HG02678 (cell line): Measurements from ENCODE around the gene RFXAP.

ENCODE experiments used
- ATAC-seq: cut with Tn5 transposase; IDR thresholded peaks from one replicate; pipeline ENCODE4 v1.9.1; 2021; ENCODE audit warnings: mild to moderate bottlenecking, moderate library complexity; ENCODE audit not compliant: unreplicated experiment

The RFXAP gene

DNA sequence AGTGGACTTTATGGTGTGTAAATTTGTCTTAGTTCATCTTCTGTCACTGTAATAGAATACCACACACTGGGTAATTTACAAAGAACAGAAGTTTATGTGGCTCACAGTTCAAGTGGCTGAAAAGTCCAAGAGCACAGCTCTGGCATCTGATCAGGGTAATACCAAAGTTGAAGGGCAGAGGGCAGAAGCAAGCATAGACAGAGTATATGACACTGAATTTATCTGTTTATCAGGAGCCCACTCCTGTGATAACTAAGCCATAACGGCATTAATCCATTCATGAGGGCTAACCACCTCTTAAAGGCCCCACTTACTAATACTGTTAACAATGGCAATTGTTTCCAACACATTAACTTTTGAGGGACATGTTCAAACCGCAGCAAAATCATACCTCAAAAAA lies 4.0 kb upstream of the RFXAP start:
- no peak for ATAC-seq

DNA sequence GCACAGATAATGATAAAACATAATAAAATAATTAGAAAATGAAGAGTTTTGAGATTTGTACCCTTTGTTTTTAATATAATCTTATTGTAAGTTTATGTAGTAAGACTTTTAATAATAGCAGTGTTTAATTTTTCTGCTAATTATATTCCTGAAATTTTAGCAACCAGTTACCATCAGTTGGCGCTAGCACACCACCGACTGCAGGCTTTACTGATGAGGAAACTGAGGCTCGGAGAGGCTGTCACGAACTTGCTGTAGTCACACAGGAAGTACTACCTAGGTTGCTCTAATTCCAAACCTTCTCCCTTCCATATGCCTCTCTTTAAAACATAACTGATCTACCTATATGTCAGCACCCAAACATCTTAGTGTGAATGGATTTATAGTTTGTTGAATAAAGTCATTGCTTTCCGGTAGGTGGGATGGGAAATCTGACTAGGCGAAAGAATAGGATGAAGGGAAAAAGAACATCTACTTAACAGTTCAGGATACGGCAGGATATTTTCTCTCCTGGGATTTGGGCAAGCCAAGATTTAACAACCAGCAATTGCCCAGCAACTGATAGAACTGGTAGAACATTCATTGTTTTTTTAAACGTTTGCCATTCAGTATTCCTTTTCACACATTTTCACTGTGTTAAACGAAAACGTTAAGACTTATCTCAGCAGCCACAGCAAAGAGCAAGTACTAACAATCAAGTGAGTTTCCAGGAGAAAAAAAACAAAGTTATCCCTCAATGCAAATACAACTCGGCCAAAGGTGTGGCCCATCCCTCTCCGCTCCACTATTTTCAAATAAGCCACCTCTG lies 822 bp upstream of the RFXAP start:
- no peak for ATAC-seq

GRCh38 chr13:36819739-36820090 lies 693 bp downstream of the RFXAP start:
- ATAC-seq = peak; percentile 9

GRCh38 chr13:36820222-36820621 lies 1.2 kb downstream of the RFXAP start:
- ATAC-seq = peak; percentile 51

DNA sequence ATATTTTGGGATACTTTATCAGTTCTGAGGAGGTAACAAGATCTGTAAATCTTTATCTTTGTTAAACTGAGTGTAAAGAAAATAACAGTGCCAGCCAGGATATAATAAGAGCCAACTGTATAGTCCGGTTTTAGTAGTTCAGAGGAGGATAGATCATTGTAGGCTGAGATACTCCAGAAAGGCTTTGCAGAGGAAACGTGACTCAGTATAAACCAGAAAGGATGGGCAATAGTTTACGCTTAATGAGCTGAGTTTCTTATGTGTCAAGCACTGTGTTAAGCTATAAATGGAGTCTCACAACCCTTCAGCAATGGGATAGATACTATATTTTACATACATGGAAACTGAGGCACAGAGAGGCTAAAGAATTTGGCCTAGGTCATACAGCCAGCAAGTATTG lies 3.8 kb downstream of the RFXAP start:
- ATAC-seq = no peak

GRCh38 chr13:36829753-36830152 lies 10.7 kb downstream of the RFXAP start:
- no peak for ATAC-seq

DNA sequence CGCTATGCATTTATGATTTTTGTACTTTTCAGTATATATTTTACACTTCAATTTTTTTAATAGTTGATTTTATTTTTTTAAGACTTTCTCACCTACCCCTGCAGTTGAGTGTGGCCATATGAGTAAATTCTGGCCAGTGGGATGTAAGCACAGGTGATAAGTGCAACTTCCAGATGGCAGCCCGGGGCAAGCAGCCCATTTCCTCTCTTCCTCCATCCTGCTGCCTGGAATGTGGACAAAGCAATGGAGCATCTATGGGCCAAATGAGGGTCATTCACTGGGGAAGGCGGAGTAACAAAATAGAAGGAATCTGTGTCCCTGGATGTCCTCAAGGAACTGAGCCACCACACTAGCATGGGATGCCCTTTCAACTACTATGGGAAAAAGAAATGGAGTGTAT lies 12.3 kb downstream of the RFXAP start:
- no peak for ATAC-seq

DNA sequence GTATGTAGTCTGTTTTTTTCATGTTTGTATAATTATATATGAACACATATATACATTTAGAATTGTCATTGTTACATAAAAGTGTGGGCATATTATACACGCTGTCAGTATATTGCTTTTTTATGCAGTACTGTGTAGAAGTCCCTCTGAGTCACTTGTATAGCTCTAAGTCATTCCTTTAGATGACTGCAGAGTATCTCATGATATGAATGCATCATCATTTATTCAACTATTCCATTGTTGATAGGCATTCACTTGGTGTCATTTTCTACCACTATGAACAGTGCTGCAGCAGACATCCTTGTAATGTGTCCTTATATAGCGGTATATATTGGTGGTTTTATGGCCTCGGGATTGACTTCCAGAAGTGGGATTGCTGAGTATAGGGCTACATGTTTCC lies 15.3 kb downstream of the RFXAP start:
- ATAC-seq = no peak

GRCh38 chr13:36837354-36838092 lies 18.5 kb downstream of the RFXAP start:
- no peak for ATAC-seq

DNA sequence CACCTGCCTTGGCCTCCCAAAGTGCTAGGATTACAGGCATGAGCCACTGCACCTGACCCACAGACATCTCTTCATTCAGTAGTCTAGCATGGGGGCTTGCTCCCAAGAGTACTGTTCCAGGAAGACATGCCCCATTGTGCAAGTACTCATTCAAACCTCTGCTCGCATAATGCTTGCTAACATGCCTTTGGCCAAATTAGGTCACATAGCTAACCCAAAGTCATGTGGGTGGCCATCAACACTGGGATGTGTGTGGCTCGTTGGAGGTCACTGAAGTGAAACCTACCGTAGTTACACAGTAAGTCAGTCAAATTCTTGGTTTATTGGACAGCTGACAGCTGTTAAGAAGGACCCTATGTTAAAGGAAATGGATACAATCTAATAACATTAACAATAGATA lies 20.3 kb downstream of the RFXAP start:
- no peak for ATAC-seq

DNA sequence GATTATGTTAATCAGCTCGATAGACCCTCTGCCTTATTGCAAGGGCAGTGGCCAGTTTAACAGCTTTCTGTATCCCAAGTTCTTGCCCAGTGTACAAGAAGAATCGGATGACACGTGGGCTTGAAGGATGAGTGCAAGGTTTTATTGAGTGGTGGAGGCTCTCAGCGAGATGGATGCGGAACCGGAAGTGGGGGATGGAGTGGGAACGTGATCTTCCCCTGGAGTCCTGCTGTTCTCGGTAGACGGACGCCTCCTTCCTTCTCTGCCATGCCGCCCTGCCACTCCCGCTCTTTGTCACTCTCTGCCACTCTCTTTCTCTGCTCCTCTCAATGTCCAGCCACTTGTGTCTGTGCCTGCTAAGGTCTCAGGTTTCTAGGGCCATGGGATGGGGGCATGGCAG lies 21.0 kb downstream of the RFXAP start:
- ATAC-seq = no peak

GRCh38 chr13:36840718-36841250 lies 21.8 kb downstream of the RFXAP start:
- ATAC-seq = no peak

GRCh38 chr13:36841391-36841790 lies 22.4 kb downstream of the RFXAP start:
- no peak for ATAC-seq

GRCh38 chr13:36847606-36848005 lies 28.6 kb downstream of the RFXAP start:
- ATAC-seq = no peak

- ATAC-seq = no peak
These were observed 29.4 kb downstream of the RFXAP start for GRCh38 chr13:36848199-36848982.

DNA sequence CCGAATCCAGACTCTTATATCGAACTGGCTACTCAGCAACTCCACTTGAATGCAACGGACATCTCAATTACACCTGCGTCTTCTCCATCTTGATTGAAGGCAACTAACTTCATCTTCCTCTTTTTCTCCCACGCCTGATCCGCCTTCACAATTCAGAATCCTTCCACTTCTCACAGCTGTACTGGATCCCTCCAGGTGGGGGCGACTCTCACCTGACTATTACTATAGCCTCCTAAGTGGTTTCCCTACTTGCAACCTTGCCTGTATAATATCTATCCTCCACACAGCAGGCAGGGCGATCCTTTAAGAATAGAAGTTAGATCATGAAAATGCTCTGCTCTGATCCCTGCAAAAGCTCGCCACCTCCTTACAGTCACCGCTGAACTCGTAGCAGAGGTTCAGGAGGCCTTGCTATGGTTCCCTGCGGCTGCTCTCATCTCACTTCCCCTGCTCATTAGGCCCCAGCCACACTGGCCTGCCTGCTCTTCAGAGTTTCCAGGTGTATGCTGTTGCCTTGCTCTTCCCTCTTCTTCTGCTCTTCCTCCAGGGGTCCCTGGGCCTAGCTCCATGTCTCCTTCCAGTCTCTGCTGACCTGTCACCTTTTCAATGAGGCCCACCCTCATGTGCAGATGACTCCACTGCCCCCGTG lies 31.9 kb downstream of the RFXAP start:
- no peak for ATAC-seq

- no peak for ATAC-seq
These were observed 38.2 kb downstream of the RFXAP start for GRCh38 chr13:36857253-36857652.

- ATAC-seq = no peak
These were observed 39.3 kb downstream of the RFXAP start for GRCh38 chr13:36858290-36858689.

DNA sequence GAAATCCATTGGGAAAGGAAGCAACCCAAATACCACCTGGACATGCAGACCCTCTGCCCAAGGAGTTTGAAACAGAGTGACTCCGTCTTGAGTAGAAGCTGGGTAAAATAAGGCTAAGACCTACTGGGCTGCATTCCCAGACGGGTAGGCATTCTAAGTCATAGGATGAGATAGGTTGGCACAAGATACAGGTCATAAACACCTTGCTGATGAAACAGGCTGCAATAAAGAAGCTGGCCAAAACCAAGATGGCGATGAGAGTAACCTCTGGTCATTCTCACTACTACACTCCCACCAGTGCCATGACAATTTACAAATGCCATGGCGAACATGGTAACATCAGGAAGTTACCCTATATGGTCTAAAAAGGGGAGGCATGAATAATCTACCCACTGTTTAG lies 40.2 kb downstream of the RFXAP start:
- ATAC-seq = no peak

GRCh38 chr13:36862002-36862685 lies 43.1 kb downstream of the RFXAP start:
- no peak for ATAC-seq
